H4 (cell line): Measurements from ENCODE around the gene SPATA33. TPM values are rescaled to one million over a fixed set of nuclear protein-coding genes. Genes with fewer than 3 reads are reported as not detected.

Experiments used
- DNase-seq: peaks from one replicate; pipeline ENCODE4 v3.0.0-alpha.2; 2015; ENCODE audit warnings: low spot score
- total RNA-seq: library from RNA; depleted of rRNA; stranded (reverse); fragments of >200 nt; shearing (Covaris generic); gene quantifications from 2 replicates; pipeline ENCODE4 v1.2.3, GENCODE V29; 2014; rRNA removed

The SPATA33 gene
- total RNA-seq, 1 experiment from 2014 or later, result 9.9 TPM

DNA sequence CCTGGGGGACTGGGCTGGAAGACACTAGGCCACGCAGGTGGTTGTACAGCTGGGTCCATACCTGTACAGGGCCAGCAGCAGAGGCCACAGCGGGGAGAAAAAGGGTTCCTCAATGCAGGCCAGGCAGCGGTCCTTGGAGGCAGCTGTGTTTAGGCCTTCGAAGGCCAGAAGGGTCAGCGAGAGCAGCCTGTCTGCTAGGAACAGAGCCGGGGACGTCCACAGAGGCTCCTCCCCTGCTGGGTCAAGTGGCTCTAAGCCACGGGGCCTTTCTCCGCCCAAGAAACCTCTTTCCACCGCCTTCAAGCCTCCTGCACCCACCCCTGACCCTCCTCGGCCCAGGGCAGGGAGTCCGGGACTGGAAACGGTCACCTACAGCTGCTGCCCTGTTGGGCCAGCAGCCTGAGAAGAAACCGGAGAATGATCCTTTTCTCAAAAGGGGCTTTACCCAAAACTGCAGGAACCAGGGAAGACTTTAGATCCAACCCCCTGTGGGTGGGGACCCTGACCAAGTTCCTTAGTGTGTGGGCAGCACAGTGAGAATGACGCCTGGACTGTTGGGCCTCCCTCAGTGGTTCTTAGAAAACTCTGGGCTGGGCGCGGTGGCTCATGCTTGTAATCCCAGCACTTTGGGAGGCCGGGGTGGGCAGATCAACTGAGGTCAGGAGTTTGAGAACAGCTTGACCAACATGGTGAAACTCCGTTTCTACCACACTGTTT, 52.2 kb downstream of the SPATA33 start:
- DNase-seq, result no peak

DNA sequence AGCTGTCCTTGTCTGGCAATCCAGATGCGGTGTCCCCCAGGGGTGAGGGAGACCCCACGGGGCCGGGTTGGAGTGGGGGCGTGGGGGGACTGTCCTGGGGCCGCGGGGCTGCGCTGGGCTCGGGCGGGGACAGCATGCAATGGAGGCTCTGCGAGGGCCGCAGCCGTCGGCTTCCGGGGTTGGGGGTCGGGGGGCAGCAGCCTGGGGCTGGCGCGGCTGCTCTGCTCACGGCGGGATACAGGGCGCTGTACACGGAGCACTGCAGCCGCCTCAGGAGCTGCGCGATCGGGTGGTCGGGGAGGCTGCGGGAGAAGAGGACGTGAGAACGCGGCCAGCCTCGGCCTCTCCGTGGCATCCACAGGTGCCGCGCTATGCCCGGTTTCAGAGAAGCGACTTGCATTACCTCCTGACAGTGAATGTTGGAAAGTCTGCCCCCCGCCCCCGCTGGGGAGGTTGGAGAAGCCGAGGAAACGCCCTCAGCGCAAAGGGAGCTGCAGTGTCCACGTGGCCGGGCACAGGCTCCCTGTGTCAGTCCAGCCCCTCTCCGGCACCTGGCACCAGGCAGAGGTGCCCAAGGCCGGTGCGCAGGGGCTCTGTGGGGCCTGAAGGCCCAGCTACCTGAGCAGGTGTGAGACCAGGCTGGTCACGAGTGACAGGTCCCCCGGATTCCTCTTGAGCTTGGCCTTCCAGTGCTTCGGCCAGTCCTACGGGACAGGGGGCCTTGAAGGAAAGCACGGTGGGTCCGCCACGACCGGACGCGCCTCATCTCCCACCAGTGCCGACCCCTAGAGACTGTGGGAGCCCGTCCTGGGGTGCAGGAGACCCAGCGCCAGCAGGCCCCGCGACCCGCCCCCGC, 53.3 kb downstream of the SPATA33 start:
- no peak for DNase-seq

DNA sequence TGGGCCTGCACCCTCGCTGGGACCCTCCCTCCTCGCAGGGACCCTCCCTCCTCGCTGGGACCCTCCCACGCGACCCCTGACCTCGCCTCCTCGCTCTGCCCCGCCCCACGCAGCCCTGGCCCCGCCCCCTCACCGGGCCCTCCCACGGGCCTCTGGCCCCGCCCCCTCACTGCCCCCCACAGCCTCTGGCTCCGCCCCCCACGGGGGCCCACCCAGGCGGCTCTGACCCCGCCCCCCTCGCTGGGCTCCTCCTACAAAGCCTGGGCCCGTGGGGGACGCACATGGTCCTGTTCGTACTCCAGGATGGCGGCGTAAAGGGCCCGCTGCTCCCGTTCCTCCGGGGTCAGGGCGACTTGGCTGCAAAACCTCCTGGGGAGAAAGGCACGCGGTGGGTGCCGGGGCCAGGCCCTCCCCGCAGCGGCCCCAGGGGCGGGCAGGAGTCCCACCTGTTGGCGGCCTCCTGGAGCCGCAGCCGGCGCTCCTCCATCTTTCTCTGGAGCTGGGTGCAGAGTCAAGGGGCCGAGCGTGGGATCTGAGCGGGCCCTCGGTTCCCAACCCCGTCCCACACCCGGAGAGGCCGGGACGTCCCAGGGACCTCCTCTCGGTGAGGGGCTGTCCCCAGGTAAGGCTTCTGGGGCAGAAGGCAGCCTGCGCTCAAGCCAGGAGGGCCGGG, 54.1 kb downstream of the SPATA33 start:
- no peak for DNase-seq

DNA sequence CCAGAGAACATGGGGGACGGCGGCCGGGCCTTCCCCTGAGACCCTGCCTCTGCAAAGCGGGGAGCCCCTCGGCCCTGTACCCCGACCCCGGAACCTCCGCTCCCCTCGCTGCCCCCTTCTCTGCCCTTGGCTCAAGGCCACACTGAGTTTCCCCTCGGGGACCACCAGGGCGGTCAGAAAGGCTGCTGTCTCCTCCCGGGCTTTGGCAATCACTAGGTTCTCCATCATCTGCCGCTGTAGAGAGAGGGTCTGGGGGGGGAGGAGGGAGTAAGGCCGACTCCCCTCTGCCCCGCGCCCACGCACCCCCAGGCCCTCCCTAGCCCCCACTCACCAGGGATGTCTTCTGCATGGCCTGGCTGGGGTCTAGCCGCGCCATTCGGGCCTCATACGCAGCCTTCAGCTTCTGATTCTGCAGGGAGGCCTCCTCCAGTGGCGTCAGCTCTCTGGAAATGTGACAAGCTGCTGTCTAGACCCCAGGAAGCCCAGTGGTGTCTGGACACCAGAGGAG, 54.7 kb downstream of the SPATA33 start:
- no peak for DNase-seq

DNA sequence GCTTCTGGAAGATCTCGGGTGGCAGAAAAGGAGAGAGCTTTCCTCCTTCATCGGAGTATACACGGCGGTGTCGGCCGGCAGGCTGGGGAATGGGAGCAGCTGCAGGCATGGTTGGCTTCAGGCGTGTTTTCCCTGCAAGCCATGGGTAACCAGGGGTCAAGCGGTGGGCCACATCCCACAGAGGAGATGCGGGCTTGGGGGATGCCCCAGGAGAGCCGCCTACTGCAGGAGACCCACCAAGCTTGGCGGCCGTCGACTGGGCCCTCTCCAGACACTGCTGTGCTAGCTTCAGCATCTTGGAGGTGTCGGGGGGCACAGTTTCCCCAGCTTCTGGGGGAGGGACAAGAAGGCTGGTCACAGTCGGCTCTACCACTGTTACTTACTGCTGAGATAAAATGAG, 58.9 kb downstream of the SPATA33 start:
- no peak for DNase-seq

DNA sequence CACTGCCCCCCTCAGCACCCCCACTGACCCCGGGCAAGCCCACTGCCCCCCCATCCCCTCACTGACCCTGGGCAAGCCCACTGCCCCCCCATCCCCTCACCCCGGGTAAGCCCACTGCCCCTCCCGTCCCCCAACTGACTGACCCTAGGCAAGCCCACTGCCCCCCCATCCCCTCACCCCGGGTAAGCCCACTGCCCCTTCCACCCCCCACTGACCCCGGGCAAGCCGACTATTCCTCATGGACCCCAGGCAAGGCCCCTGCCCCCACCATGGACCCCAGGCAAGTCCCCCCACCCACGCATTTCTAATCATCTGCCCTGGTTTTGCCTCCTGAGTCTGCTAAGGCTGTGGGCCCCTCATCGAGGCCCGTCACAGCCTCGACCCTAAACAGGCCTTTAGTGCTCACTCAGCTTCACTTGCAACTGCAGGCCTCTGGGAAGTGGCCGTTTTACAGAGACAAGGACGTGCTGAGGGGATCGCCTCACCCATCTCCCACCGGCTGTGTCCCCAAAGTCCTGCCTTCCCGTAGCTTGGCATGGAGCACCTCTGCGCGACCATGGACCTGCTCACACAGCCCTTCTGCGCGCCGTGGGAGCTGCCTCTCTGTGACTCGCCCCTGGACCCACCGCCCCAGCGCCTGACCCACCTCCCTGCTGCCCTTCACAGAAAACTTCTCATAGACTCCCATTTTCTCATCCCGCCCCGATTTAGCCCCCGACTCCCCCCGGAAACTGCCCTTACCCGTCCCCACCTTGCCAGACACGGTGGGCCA, 59.5 kb downstream of the SPATA33 start:
- DNase-seq, result no peak

DNA sequence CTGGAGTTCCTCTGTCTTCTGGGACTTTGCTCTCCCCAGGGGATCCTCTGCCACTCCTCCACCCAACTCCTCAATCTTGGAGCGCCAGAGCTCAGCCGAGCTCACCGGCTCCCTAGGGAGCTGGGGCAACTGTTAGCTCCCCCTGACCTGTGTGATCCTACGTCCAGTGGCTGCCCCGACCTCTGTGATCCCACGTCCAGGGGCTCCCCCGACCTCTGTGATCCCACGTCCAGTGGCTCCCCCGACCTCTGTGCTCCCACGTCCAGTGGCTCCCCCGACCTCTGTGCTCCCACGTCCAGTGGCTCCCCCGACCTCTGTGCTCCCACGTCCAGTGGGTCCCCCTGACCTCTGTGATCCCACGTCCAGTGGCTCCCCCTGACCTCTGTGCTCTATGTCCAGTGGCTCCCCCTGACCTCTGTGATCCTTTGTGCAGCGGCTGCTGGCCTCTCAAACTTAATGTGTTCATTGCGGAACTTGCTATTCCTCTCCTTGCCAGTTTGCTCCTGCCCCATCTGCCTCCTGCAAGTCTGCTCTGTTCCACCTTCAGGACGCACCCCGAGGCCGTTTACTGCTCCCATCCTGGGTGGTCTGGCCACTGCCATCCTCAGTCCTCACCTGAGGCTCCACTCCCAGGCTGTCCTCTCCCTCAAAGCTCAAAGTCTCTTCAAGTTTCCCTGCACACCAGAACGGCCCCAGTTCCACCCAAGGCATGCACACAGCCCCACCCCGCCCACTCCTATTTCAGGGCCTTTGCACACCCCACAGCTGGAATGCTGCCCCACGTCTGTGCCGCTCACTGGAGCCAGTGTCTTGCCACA, 60.3 kb downstream of the SPATA33 start:
- no peak for DNase-seq

Other genes with a start within 250 kb of the SPATA33 start
- 34.4 and 39.2 TPM in 2 replicates for gene ANKRD11, start 167.3 kb upstream of the SPATA33 start, total RNA-seq
- 45.0 and 46.7 TPM in 2 replicates for gene SPG7, start 149.4 kb upstream of the SPATA33 start, total RNA-seq
- 3,458 and 4,141 TPM in 2 replicates for gene RPL13, start 97.2 kb upstream of the SPATA33 start, total RNA-seq
- 3.9 and 10.0 TPM in 2 replicates for gene CPNE7, start 82.1 kb upstream of the SPATA33 start, total RNA-seq
- gene DPEP1, start 44.2 kb upstream of the SPATA33 start, total RNA-seq, result not detected in 2 replicates
- gene CHMP1A, start 128 bp upstream of the SPATA33 start, total RNA-seq, result 70.7 and 95.1 TPM in 2 replicates
- 23.0 and 37.5 TPM in 2 replicates for gene CDK10, start 28.9 kb downstream of the SPATA33 start, total RNA-seq
- 8.1 and 9.2 TPM in 2 replicates for gene SPATA2L, start 43.9 kb downstream of the SPATA33 start, total RNA-seq
- gene VPS9D1, start 63.1 kb downstream of the SPATA33 start, total RNA-seq, result 4.1 and 6.0 TPM in 2 replicates
- 5.9 and 6.9 TPM in 2 replicates for gene ZNF276, start 63.7 kb downstream of the SPATA33 start, total RNA-seq
- 18.8 and 23.4 TPM in 2 replicates for gene FANCA, start 158.8 kb downstream of the SPATA33 start, total RNA-seq
- gene SPIRE2, start 170.6 kb downstream of the SPATA33 start, total RNA-seq, result 4.6 and 5.0 TPM in 2 replicates
- 95.7 and 97.1 TPM in 2 replicates for gene TCF25, start 215.8 kb downstream of the SPATA33 start, total RNA-seq